Testis (tissue), 2 donors: ENCODE data around the gene FDX2.

Source experiments
- CTCF ChIP-seq, 3 experiments: fragments of 450-650 bp in 2 of 3; fragments of 200-600 bp in 1 of 3; sonication (generic) in 1 of 3; IDR thresholded peaks; one replicate each; pipeline ENCODE4 v1.5.1; 2016 to 2019; ENCODE audit warnings: antibody characterized with exemption in 3 of 3, mild to moderate bottlenecking in 2 of 3, moderate library complexity in 1 of 3
- POLR2A ChIP-seq: fragments of 450-650 bp; IDR thresholded peaks from one replicate; pipeline ENCODE4 v1.6.1; 2017; ENCODE audit warnings: antibody characterized with exemption, mild to moderate bottlenecking, moderate library complexity

GRCh38 chr19:10284065-10284959 lies 31.5 kb downstream of the FDX2 start:
- no peak for TF ChIP-seq CTCF (IDR thresholded peaks at IDR 0.05)
- TF ChIP-seq POLR2A = no peak
